Loucy (cell line): ENCODE data around the gene KNDC1.

ENCODE experiments used
- CTCF ChIP-seq: fragments of 200-600 bp; sonication (generic); conservative IDR thresholded peaks from 2 replicates; pipeline ENCODE4 v1.5.1; 2014; ENCODE audit warnings: mild to moderate bottlenecking, antibody characterized with exemption, low read length
- EZH2phosphoT487 ChIP-seq: fragments of 200-600 bp; IDR thresholded peaks from 2 replicates; pipeline ENCODE4 v1.6.1; 2018; ENCODE audit warnings: antibody characterized with exemption, mild to moderate bottlenecking, moderate library complexity, borderline replicate concordance

DNA sequence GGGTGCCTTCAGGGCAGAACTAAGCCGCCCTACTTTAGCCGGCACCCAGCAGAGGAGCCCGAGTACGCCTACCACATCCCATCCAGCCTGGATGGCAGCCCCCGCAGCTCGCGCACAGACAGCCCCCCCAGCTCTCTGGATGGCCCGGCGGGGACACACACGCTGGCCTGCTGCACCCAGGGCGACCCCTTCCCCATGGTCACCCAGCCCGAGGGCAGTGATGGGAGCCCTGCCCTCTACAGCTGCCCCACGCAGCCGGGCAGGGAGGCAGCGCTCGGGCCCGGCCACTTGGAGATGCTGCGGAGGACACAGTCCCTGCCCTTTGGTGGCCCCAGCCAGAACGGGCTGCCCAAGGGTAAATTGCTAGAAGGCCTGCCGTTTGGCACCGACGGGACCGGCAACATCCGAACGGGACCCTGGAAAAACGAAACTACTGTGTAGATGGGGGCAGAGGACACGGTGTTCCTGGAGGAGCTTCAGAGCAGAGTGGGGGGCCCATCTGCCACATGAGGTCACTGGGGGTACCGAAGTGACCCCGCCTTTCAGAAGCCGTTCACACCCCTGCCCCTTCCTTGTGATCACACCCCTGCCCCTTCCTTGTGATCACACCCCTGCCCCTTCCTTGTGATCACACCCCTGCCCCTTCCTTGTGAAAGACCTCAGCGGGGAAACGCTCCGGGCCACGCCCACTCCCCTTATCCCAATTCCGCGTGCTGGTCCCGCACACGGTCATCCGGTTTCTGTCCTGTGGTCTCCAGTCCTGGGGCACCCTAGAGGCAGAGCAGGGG is 30.8 kb upstream of the KNDC1 start:
- no peak for TF ChIP-seq CTCF
- no peak for TF ChIP-seq EZH2phosphoT487
